Posterior cingulate gyrus (tissue), 11 donors: ENCODE measurements around the gene DDX51.

ENCODE experiments used
- DNase-seq, 10 donors: peaks; one replicate each; pipeline versions ENCODE4 v3.0.0 to v3.0.0-alpha.2; 2020 to 2021; ENCODE audit warnings: mixed read lengths in 3 of 10
- intact Hi-C: fragments of 100-400 bp; cut with DNase I; formaldehyde crosslinking; loops from one replicate; pipeline ENCODE4 v1.15.1; 2023

The DDX51 gene

GRCh38 chr12:132130690-132131089 is 13.4 kb downstream of the DDX51 start:
- intact Hi-C loops = no loop called here
- peak in 3 of 10 donors; percentile 74 to 87 (median 81) for DNase-seq

- intact Hi-C loops = no loop called here
- peak in 2 of 10 donors; percentile 36 to 43 for DNase-seq
Observed at GRCh38 chr12:132129007-132129406, 15.1 kb downstream of the DDX51 start.

GRCh38 chr12:132127041-132127440 is 17.1 kb downstream of the DDX51 start:
- intact Hi-C loops = no loop called here
- DNase-seq = peak in 1 of 10 donors; percentile 22

- intact Hi-C loops = no loop called here
- DNase-seq = peak in 2 of 10 donors; percentile 51 to 55
Observed at GRCh38 chr12:132125736-132126135, 18.4 kb downstream of the DDX51 start.

- DNase-seq = peak in 2 of 10 donors; percentile 79
- intact Hi-C loops = no loop called here
Observed at GRCh38 chr12:132124766-132125425, 19.2 kb downstream of the DDX51 start.

GRCh38 chr12:132123970-132124765 is 20.0 kb downstream of the DDX51 start:
- intact Hi-C loops = no loop called here
- peak in 2 of 10 donors; percentile 6 to 9 for DNase-seq

- intact Hi-C loops = no loop called here
- peak in 1 of 10 donors; percentile 42 for DNase-seq
Observed at GRCh38 chr12:132121283-132121682, 22.8 kb downstream of the DDX51 start.

GRCh38 chr12:132118876-132119275 is 25.2 kb downstream of the DDX51 start:
- DNase-seq = peak in 2 of 10 donors; percentile 59 to 62
- intact Hi-C loops = no loop called here

GRCh38 chr12:132117558-132117875 is 26.6 kb downstream of the DDX51 start:
- peak in 1 of 10 donors; percentile 52 for DNase-seq
- intact Hi-C loops = no loop called here

GRCh38 chr12:132116709-132117557 is 27.2 kb downstream of the DDX51 start:
- no peak for DNase-seq
- intact Hi-C loops = no loop called here

GRCh38 chr12:132115500-132115899 is 28.6 kb downstream of the DDX51 start:
- DNase-seq = peak in 1 of 10 donors; percentile 4

GRCh38 chr12:132114667-132115066 is 29.5 kb downstream of the DDX51 start:
- DNase-seq = peak in 1 of 10 donors; percentile 58

More at GRCh38 chr12:132115500-132115899, 28.6 kb downstream of the DDX51 start:
- intact Hi-C loops = no loop called here

GRCh38 chr12:132111654-132112304 is 32.3 kb downstream of the DDX51 start:
- intact Hi-C loops = no loop called here
- DNase-seq = no peak

More at GRCh38 chr12:132114667-132115066, 29.5 kb downstream of the DDX51 start:
- intact Hi-C loops = no loop called here

- intact Hi-C loops = no loop called here
- no peak for DNase-seq
Observed at GRCh38 chr12:132110677-132111076, 33.4 kb downstream of the DDX51 start.

- DNase-seq = no peak
- intact Hi-C loops = no loop called here
Observed at GRCh38 chr12:132109741-132110140, 34.4 kb downstream of the DDX51 start.

- DNase-seq = peak in 1 of 10 donors; percentile 91
Observed at GRCh38 chr12:132108211-132108832, 35.8 kb downstream of the DDX51 start.

GRCh38 chr12:132106921-132107320 is 37.2 kb downstream of the DDX51 start:
- intact Hi-C loops = no loop called here
- DNase-seq = no peak

More at GRCh38 chr12:132108211-132108832, 35.8 kb downstream of the DDX51 start:
- intact Hi-C loops = no loop called here

GRCh38 chr12:132105467-132105866 is 38.7 kb downstream of the DDX51 start:
- intact Hi-C loops = no loop called here
- no peak for DNase-seq

GRCh38 chr12:132103542-132104308 is 40.4 kb downstream of the DDX51 start:
- no peak for DNase-seq
- intact Hi-C loops = no loop called here
